Bladder microvascular endothelial cell (primary cell): ENCODE measurements around the gene XCR1. TPM values are rescaled to one million over a fixed set of nuclear protein-coding genes. Genes with fewer than 3 reads are reported as not detected.

Experiments
- total RNA-seq: library from RNA; depleted of rRNA; stranded (reverse); fragments of >200 nt; gene quantifications from 2 replicates; pipeline ENCODE4 v1.2.3, GENCODE V29; 2014

Gene XCR1, protein sequence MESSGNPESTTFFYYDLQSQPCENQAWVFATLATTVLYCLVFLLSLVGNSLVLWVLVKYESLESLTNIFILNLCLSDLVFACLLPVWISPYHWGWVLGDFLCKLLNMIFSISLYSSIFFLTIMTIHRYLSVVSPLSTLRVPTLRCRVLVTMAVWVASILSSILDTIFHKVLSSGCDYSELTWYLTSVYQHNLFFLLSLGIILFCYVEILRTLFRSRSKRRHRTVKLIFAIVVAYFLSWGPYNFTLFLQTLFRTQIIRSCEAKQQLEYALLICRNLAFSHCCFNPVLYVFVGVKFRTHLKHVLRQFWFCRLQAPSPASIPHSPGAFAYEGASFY
- total RNA-seq, result not detected in 2 replicates

DNA sequence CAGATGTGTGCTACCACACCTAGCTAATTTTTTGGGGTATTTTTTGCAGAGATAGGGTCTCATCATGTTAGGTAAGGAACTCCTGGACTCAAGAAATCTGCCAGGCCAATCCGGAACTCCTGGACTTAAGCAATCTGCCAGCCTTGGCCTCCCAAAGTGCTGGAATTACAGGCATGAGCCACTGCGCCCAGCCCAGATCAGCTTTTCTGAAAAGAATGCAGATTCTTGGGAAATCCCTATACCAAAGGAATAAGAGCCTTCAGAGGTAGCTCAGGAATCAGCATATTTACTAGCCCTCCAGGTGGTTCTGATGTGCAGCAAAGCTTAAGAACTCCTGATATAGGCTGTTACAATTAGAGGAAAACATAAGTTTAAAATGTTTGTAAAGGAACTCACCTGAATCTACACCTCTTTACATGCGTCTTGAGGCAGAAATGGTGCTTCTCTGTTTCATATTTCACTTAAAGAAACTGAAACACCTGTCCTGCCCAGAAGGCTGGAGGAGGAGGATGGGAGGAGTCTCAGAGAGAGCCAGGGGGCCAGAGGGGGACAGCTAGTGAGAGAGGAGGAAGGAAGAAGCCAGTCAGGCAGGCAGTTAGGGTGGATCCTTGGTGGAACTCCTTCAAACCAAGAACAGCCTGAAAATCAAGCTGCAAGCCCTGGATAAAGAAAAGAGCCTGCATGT is at the start of gene XCR1:
TSS of gene XCR1 (minus strand) at position 463 of the 685 bp plus-strand sequence. CDS start 5,536 bp downstream, outside the sequence.

DNA sequence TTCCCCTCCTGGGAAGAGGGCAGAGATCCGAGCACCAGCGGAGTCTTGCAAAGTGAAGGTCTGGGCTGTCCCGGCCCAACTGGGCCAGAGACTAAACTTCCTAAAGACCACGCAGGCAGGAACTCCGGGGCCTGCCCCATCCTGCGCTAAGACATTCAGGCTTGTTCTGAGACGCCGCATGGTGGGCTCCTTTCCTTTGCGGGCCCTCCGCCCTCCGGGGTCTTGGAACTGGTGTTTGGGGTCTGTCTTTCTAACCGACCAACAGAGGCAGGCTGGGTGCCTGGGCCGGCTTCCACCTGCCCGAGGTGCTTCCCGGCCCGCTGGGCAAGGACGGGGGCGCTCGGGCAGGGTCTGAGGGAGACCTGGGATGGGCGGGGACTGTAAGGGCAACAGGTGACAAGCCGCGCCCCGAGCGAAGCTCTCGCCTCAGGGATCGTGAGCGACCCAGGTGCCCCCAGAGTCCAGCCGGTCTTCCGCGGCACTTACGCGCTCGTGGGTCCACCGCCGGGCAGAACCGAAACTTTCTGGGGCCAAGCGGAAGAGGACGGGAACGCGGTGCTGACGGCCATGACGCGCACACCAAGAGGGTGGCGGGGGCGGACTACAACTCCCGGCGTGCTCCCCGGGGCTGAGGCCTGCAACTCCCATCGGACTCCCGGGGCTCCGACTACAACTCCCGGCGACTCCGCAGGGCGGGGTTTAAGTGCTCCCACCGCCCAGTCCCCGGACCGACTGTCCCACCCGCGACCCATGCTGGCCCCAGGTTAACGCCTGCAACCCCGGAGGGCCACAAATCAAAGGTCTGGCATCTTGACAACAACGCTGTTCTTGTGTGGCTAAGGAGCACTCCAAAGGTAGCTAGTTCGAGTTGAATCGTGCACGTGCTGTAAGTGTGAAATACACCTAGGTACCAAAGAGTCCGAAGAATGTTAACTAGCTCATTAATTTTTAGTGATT is 31.8 kb downstream of the XCR1 start, which contains the start of gene FYCO1:
TSS of gene FYCO1 (minus strand) at position 589 of the 957 bp plus-strand sequence. CDS start 10,914 bp downstream, outside the sequence.

Other genes with a start within 250 kb of the XCR1 start
- not detected in 2 replicates for gene SLC6A20, start 230.9 kb downstream of the XCR1 start, total RNA-seq
- 4.7 and 11.1 TPM in 2 replicates for gene LZTFL1, start 185.4 kb downstream of the XCR1 start, total RNA-seq
- gene CCR9, start 140.9 kb downstream of the XCR1 start, total RNA-seq, result not detected in 2 replicates
- gene CXCR6, start 84.0 kb downstream of the XCR1 start, total RNA-seq, result not detected in 2 replicates
- gene FYCO1, start 31.7 kb downstream of the XCR1 start, total RNA-seq, result 11.7 and 23.7 TPM in 2 replicates
- not detected in 2 replicates for gene CCR1, start 180.8 kb upstream of the XCR1 start, total RNA-seq
- gene CCR3, start 215.0 kb upstream of the XCR1 start, total RNA-seq, result not detected in 2 replicates